IMR-90 (cell line): ENCODE results near the gene DYTN.
"Not testable (repeated sequence)": the region's sequence is repeated elsewhere in the genome, so short reads cannot be mapped to it uniquely, and the experiment has no call there.

Experiments used
- BHLHE40 ChIP-seq: fragments of 150-350 bp; IDR thresholded peaks from 2 replicates; pipeline ENCODE4 v1.6.1; 2016; ENCODE audit warnings: mild to moderate bottlenecking, low read depth, low read length
- CEBPB ChIP-seq: IDR thresholded peaks from 2 replicates; pipeline ENCODE4 v1.6.1; 2012; ENCODE audit warnings: low read depth, low read length, improper control_type of control experiment
- CTCF ChIP-seq: conservative IDR thresholded peaks from 2 replicates; pipeline ENCODE4 v1.5.1; 2012; ENCODE audit warnings: mild to moderate bottlenecking, low read depth, low read length, improper control_type of control experiment
- ELK1 ChIP-seq: fragments of 150-350 bp; IDR thresholded peaks from 2 replicates; pipeline ENCODE4 v1.6.1; 2016; ENCODE audit warnings: low read depth, mild to moderate bottlenecking, low read length, moderate library complexity, borderline replicate concordance
- FOS ChIP-seq: fragments of 150-350 bp; IDR thresholded peaks from 2 replicates; pipeline ENCODE4 v1.6.1; 2016; ENCODE audit warnings: low read depth, low read length
- MAFK ChIP-seq: IDR thresholded peaks from 2 replicates; pipeline ENCODE4 v1.6.1; 2012; ENCODE audit warnings: low read depth, low read length, improper control_type of control experiment
- MAZ ChIP-seq: IDR thresholded peaks from 2 replicates; pipeline ENCODE4 v1.6.1; 2012; ENCODE audit warnings: low read depth, mild to moderate bottlenecking, low read length, improper control_type of control experiment, moderate library complexity, borderline replicate concordance
- NFE2L2 ChIP-seq: fragments of 150-350 bp; IDR thresholded peaks from 2 replicates; pipeline ENCODE4 v1.6.1; 2016; ENCODE audit warnings: low read depth, mild to moderate bottlenecking, low read length
- POLR2A ChIP-seq: IDR thresholded peaks from 2 replicates; pipeline ENCODE4 v1.6.1; 2012; ENCODE audit warnings: mild to moderate bottlenecking, low read depth, low read length
- RAD21 ChIP-seq: IDR thresholded peaks from 2 replicates; pipeline ENCODE4 v1.6.1; 2012; ENCODE audit warnings: low read length, improper control_type of control experiment
- RCOR1 ChIP-seq: IDR thresholded peaks from 2 replicates; pipeline ENCODE4 v1.6.1; 2012; ENCODE audit warnings: mild to moderate bottlenecking, low read length, improper control_type of control experiment; ENCODE audit not compliant: insufficient replicate concordance
- RFX5 ChIP-seq: IDR thresholded peaks from 2 replicates; pipeline ENCODE4 v1.8.0; 2012; ENCODE audit warnings: low read depth, mild to moderate bottlenecking, low read length, moderate library complexity
- TF ChIP-seq, protein P1 (sequence below): fragments of 150-350 bp; IDR thresholded peaks from 2 replicates; pipeline ENCODE4 v1.6.1; 2017; ENCODE audit warnings: mild to moderate bottlenecking, antibody characterized with exemption, low read length, low read depth

DNA sequence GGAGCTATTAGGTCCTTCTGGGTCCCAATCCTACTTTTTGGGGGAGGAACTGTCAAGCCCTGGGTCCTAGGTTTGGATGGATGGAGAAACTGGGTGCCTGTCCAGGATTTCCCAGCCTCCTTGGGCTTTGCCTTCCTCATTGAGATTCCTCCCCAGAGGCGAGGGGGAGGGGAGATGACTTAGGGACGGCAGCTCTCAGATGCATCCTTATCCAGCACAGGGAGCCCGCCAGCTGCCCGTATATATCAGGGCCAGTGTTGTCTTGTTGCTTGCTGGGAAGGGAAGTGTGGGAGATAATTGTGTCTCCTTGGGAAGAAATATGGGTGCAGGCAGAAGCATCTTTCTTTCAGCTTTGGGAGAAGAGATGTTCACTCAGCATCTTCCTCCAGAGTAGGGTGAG lies 3.0 kb downstream of the DYTN start:
- TF ChIP-seq CTCF, POLR2A, FOS, CEBPB, NFE2L2, MAZ, RFX5, RCOR1, ELK1, BHLHE40, MAFK, RAD21: not testable (repeated sequence)
- TF ChIP-seq, protein P1, sequence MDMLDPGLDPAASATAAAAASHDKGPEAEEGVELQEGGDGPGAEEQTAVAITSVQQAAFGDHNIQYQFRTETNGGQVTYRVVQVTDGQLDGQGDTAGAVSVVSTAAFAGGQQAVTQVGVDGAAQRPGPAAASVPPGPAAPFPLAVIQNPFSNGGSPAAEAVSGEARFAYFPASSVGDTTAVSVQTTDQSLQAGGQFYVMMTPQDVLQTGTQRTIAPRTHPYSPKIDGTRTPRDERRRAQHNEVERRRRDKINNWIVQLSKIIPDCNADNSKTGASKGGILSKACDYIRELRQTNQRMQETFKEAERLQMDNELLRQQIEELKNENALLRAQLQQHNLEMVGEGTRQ, result not testable (repeated sequence)
